Keratinocyte (primary cell): ENCODE measurements around the gene IQGAP3. TPM values are rescaled to one million over a fixed set of nuclear protein-coding genes. Genes with fewer than 3 reads are reported as not detected.

Experiments
- DNase-seq: peaks from one replicate; pipeline ENCODE4 v3.0.0-alpha.2; 2011; ENCODE audit warnings: low read depth, missing footprints, low spot score
- FAIRE-seq: peaks from 2 replicates; lab custom pipeline; 2011; peaks lifted over from hg19 to GRCh38; lab: Jason Lieb, UNC
- H2AFZ ChIP-seq: 2 replicates; pipeline ENCODE4 v1.6.0; 2012; ENCODE audit warnings: low read length, control low read depth, inconsistent platforms; ENCODE audit not compliant: control insufficient read depth
- H3K27ac ChIP-seq: 2 replicates; pipeline ENCODE4 v1.5.1; 2011; ENCODE audit warnings: low read length; ENCODE audit not compliant: control insufficient read depth, insufficient read depth
- H3K27me3 ChIP-seq: 3 replicates; pipeline ENCODE4 v1.6.0; 2011; ENCODE audit warnings: low read length; ENCODE audit not compliant: control insufficient read depth, insufficient read depth; ENCODE audit errors: extremely low read depth
- H3K36me3 ChIP-seq, 2 experiments: 2 replicates in 1 of 2; 3 replicates in 1 of 2; pipeline ENCODE4 v1.5.1; 2011; ENCODE audit warnings: low read length in 2 of 2, mild to moderate bottlenecking in 1 of 2; ENCODE audit not compliant: control insufficient read depth in 2 of 2, insufficient read depth in 2 of 2; ENCODE audit errors: extremely low read depth in 1 of 2
- H3K4me1 ChIP-seq: 3 replicates; pipeline ENCODE4 v1.5.1; 2011; ENCODE audit warnings: low read length; ENCODE audit not compliant: control insufficient read depth, insufficient read depth; ENCODE audit errors: extremely low read depth
- H3K4me2 ChIP-seq: 3 replicates; pipeline ENCODE4 v1.6.0; 2011; ENCODE audit warnings: low read depth, low read length; ENCODE audit not compliant: control insufficient read depth, insufficient read depth; ENCODE audit errors: extremely low read depth
- H3K4me3 ChIP-seq, 3 experiments: fragments of 200-600 bp in 1 of 3; sonication (generic) in 1 of 3; 2 replicates in 2 of 3; 3 replicates in 1 of 3; pipeline ENCODE4 v1.5.1; 2011 to 2016; ENCODE audit warnings: low read length in 3 of 3, mild to moderate bottlenecking in 3 of 3, control low read depth in 2 of 3, inconsistent platforms in 1 of 3, low read depth in 1 of 3, mixed read lengths in 1 of 3, mixed run types in 1 of 3, moderate library complexity in 1 of 3; ENCODE audit not compliant: control insufficient read depth in 2 of 3, insufficient read depth in 2 of 3; ENCODE audit errors: extremely low read depth in 1 of 3
- H3K79me2 ChIP-seq: 2 replicates; pipeline ENCODE4 v1.6.0; 2012; ENCODE audit warnings: low read length; ENCODE audit not compliant: control insufficient read depth, insufficient read depth
- H3K9ac ChIP-seq: 3 replicates; pipeline ENCODE4 v1.6.0; 2011; ENCODE audit warnings: low read length; ENCODE audit not compliant: control insufficient read depth, insufficient read depth; ENCODE audit errors: extremely low read depth
- H3K9me1 ChIP-seq: 3 replicates; pipeline ENCODE4 v1.6.0; 2011; ENCODE audit warnings: low read length; ENCODE audit not compliant: control insufficient read depth, insufficient read depth; ENCODE audit errors: extremely low read depth
- H3K9me3 ChIP-seq: 2 replicates; pipeline ENCODE4 v1.5.1; 2012; ENCODE audit warnings: low read depth, low read length; ENCODE audit not compliant: control insufficient read depth
- H4K20me1 ChIP-seq: 3 replicates; pipeline ENCODE4 v1.6.0; 2011; ENCODE audit warnings: low read length; ENCODE audit not compliant: control insufficient read depth, insufficient read depth; ENCODE audit errors: extremely low read depth
- EZH2 ChIP-seq: IDR thresholded peaks from one replicate; pipeline ENCODE4 v1.6.1; 2012; ENCODE audit warnings: inconsistent platforms, mild to moderate bottlenecking, low read length, moderate library complexity
- dilution Hi-C: fragments of 300-500 bp; cut with MboI; formaldehyde crosslinking; loops from one replicate; pipeline ENCODE4 v1.7.0; 2020; ENCODE audit warnings: low sequenced_read_pairs; ENCODE audit not compliant: extremely low pct_ligation_motif_present
- polyA plus RNA-seq, 5 experiments: library from polyadenylated mRNA; depleted of rRNA in 3 of 5; stranded (reverse) in 3 of 5; stranded (forward) in 1 of 5; unstranded in 1 of 5; fragments of >200 nt; gene quantifications; 1 replicate in 1 of 5; 2 replicates in 3 of 5; 3 replicates in 1 of 5; pipeline versions ENCODE4 v1.2.1 to v1.2.3, GENCODE V29; 2011 to 2012; ENCODE audit warnings: missing spikeins in 2 of 5, low read depth in 1 of 5, low replicate concordance in 1 of 5
- TF ChIP-seq, protein P1 (sequence below), 3 experiments: IDR thresholded peaks in 1 of 3; conservative IDR thresholded peaks in 1 of 3; optimal IDR thresholded peaks in 1 of 3; 2 replicates in 2 of 3; 3 replicates in 1 of 3; pipeline versions ENCODE3 to v1.5.1; 2011; ENCODE audit warnings: low read length in 3 of 3, mild to moderate bottlenecking in 3 of 3, moderate library complexity in 2 of 3, control low read depth in 1 of 3, inconsistent platforms in 1 of 3; ENCODE audit not compliant: insufficient read depth in 2 of 3; ENCODE audit errors: extremely low read depth in 1 of 3

The IQGAP3 gene
- polyA plus RNA-seq, 1 donor (not counting 4 experiments of a cell fraction or from before 2014, with no cell fraction given) = 5.3 TPM

GRCh38 chr1:156485984-156486383 is 86.4 kb downstream of the IQGAP3 start:
- peaks cover 66% of the 10 kb centered on the region for H3K79me2 ChIP-seq
- H3K9me1 ChIP-seq = peaks cover 4% of the 10 kb centered on the region
- DNase-seq = no peak
- TF ChIP-seq EZH2 = no peak
- TF ChIP-seq, protein P1, sequence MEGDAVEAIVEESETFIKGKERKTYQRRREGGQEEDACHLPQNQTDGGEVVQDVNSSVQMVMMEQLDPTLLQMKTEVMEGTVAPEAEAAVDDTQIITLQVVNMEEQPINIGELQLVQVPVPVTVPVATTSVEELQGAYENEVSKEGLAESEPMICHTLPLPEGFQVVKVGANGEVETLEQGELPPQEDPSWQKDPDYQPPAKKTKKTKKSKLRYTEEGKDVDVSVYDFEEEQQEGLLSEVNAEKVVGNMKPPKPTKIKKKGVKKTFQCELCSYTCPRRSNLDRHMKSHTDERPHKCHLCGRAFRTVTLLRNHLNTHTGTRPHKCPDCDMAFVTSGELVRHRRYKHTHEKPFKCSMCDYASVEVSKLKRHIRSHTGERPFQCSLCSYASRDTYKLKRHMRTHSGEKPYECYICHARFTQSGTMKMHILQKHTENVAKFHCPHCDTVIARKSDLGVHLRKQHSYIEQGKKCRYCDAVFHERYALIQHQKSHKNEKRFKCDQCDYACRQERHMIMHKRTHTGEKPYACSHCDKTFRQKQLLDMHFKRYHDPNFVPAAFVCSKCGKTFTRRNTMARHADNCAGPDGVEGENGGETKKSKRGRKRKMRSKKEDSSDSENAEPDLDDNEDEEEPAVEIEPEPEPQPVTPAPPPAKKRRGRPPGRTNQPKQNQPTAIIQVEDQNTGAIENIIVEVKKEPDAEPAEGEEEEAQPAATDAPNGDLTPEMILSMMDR (optimal IDR thresholded peaks at IDR 0.05 in 1 of 3, IDR thresholded peaks at IDR 0.05 in 1 of 3, conservative IDR thresholded peaks at IDR 0.05 in 1 of 3; ENCODE audit: extremely low read depth in 1 of 3, insufficient read depth in 2 of 3, low read length in 3 of 3) = no peak
- no peak overlapping the region for H2AFZ ChIP-seq
- H3K27ac ChIP-seq = no peak overlapping the region
- H3K4me3 ChIP-seq = no peak overlapping the region
- peaks cover 23% of the 10 kb centered on the region for H3K4me1 ChIP-seq
- dilution Hi-C loops = no loop called here
- H4K20me1 ChIP-seq = peaks cover 24% of the 10 kb centered on the region
- H3K4me2 ChIP-seq = no peak overlapping the region
- peaks cover 31 to 35% of the 10 kb centered on the region in 2 experiments for H3K36me3 ChIP-seq
- no peak for FAIRE-seq
- H3K9me3 ChIP-seq = no peaks in the 10 kb centered on the region
- no peaks in the 10 kb centered on the region for H3K27me3 ChIP-seq
- no peak overlapping the region for H3K9ac ChIP-seq

DNA sequence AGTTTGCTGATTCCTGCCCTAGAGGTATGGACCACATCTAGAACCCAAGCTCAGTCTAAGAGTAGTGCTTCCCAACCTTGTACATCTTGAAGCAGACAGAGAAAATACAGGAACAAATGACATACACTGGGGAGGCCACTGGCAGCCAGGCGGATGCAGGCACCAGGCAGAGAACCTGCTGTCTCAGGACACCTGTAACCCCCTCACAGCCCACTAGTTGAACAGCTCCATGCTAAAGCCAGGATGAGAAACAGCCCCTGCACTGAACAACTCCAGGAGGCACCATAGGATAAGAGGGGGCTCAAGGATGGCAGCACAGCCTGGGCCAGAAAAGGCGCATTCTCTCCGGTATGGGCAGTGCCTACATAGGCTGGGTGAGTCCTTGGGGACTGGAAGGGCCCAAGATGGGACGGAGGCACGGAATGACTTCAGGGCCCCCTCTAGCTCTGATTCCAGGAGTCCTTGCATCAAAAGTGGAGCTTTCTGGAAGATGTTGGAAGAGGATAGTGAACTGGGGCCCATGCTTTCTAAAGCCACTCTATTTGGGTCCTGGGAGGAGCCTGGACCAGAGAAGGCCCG is 87.8 kb downstream of the IQGAP3 start:
- FAIRE-seq (no peak), DNase-seq (no peak)
- peaks cover 53% of the 10 kb centered on the region for H3K79me2 ChIP-seq
- peaks cover 18% of the 10 kb centered on the region for H4K20me1 ChIP-seq
- H3K36me3 ChIP-seq = peaks cover 42 to 46% of the 10 kb centered on the region in 2 experiments
- no peak overlapping the region for H3K4me3 ChIP-seq
- H3K4me2 ChIP-seq = no peak overlapping the region
- H3K9ac ChIP-seq = no peak overlapping the region
- peaks cover 8% of the 10 kb centered on the region for H3K4me1 ChIP-seq
- no peaks in the 10 kb centered on the region for H3K9me3 ChIP-seq
- dilution Hi-C loops = no loop called here
- TF ChIP-seq, protein P1 (optimal IDR thresholded peaks at IDR 0.05 in 1 of 3, IDR thresholded peaks at IDR 0.05 in 1 of 3, conservative IDR thresholded peaks at IDR 0.05 in 1 of 3; ENCODE audit: extremely low read depth in 1 of 3, insufficient read depth in 2 of 3, low read length in 3 of 3) = no peak
- no peak for TF ChIP-seq EZH2
- H3K27me3 ChIP-seq = no peaks in the 10 kb centered on the region
- H3K9me1 ChIP-seq = peaks cover 2% of the 10 kb centered on the region
- H3K27ac ChIP-seq = no peak overlapping the region
- no peak overlapping the region for H2AFZ ChIP-seq
